ENCODE measurements around the gene PLN.

DNA sequence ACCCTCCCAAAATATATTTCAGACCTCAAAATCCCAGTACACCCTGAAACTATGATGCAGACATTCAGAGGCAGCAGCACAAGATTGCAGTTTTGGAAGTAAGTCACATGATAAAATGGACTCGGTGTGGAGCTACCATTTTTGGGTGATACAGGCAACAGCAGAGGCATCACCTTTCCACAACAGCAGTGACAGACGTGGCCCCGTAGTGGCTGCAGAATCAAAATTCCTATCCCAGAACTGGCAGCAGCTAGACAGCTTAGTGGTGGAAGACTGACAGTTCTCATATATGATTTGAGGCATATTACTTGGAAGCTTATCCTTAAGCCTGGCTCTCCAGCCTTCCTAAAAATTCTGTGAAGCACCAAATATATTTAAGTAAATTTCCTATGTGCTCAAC lies 19.9 kb downstream of the PLN start:
- TF ChIP-seq FOXM1 (IDR thresholded peaks at IDR 0.05; ENCODE audit: borderline replicate concordance) (no peak), FOXA1 (IDR thresholded peaks at IDR 0.05) (no peak)
